Thyroid gland (tissue), 4 donors: ENCODE measurements around the gene FGF22. TPM values are rescaled to one million over a fixed set of nuclear protein-coding genes. Genes with fewer than 3 reads are reported as not detected.

Experiments
- DNase-seq, 2 donors: peaks; one replicate each; pipeline ENCODE4 v3.0.0-alpha.2; 2019
- H3K27ac ChIP-seq, 3 donors: fragments of 200-600 bp; sonication (generic); 1 replicate in 2 of 3; 2 replicates in 1 of 3; pipeline ENCODE4 v1.5.1; 2016 to 2019; ENCODE audit warnings: mild to moderate bottlenecking in 1 of 3, moderate library complexity in 1 of 3
- H3K27me3 ChIP-seq: fragments of 200-600 bp; sonication (generic); one replicate; pipeline ENCODE4 v1.5.1; 2019
- H3K36me3 ChIP-seq, 2 donors: fragments of 200-600 bp; sonication (generic); one replicate each; pipeline ENCODE4 v1.5.1; 2016 to 2019
- H3K4me1 ChIP-seq, 2 donors: fragments of 200-600 bp; sonication (generic); one replicate each; pipeline ENCODE4 v1.5.1; 2017 to 2019
- H3K4me3 ChIP-seq, 3 donors: fragments of 200-600 bp; sonication (generic); replicated peaks in 1 of 3; 1 replicate in 2 of 3; 2 replicates in 1 of 3; pipeline ENCODE4 v1.5.1; 2016; ENCODE audit warnings: mild to moderate bottlenecking in 1 of 3
- H3K9me3 ChIP-seq: fragments of 200-600 bp; sonication (generic); one replicate; pipeline ENCODE4 v1.5.1; 2017
- POLR2A ChIP-seq, 2 donors: fragments of 450-650 bp; IDR thresholded peaks; one replicate each; pipeline ENCODE4 v1.6.1; 2017; ENCODE audit warnings: antibody characterized with exemption in 2 of 2, mild to moderate bottlenecking in 2 of 2, moderate library complexity in 1 of 2
- WGBS, 2 donors: methylation state at CpG; one replicate each; pipeline ENCODE4 v1.1.5; 2017; 5-methylcytosine and 5-hydroxymethylcytosine counted together
- intact Hi-C: fragments of 100-400 bp; cut with DNase I; formaldehyde crosslinking; loops from one replicate; pipeline ENCODE4 v1.15.1; 2023
- total RNA-seq, 4 donors: library from RNA; depleted of rRNA; stranded (reverse); fragments of >200 nt; gene quantifications; one replicate each; pipeline ENCODE4 v1.2.3, GENCODE V29; 2016
- TF ChIP-seq, protein P1 (sequence below), 6 experiments: fragments of 200-600 bp in 3 of 6; fragments of 450-650 bp in 3 of 6; sonication (generic) in 3 of 6; IDR thresholded peaks; one replicate each; pipeline ENCODE4 v1.5.1; 2016 to 2019; ENCODE audit warnings: antibody characterized with exemption in 6 of 6, mild to moderate bottlenecking in 2 of 6, inconsistent platforms in 1 of 6, moderate library complexity in 1 of 6

Gene FGF22
- total RNA-seq, 4 donors from 2014 or later = not detected

- Histone ChIP-seq H3K27me3 (no peaks in the 10 kb centered on the region), H3K4me3 (no peak overlapping the region), H3K9me3 (no peaks in the 10 kb centered on the region), H3K4me1 (peaks cover 0 to 8% of the 10 kb centered on the region in 2 donors), H3K36me3 (no peaks in the 10 kb centered on the region), H3K27ac (no peak overlapping the region)
- DNase-seq = no peak
- TF ChIP-seq, protein P1, sequence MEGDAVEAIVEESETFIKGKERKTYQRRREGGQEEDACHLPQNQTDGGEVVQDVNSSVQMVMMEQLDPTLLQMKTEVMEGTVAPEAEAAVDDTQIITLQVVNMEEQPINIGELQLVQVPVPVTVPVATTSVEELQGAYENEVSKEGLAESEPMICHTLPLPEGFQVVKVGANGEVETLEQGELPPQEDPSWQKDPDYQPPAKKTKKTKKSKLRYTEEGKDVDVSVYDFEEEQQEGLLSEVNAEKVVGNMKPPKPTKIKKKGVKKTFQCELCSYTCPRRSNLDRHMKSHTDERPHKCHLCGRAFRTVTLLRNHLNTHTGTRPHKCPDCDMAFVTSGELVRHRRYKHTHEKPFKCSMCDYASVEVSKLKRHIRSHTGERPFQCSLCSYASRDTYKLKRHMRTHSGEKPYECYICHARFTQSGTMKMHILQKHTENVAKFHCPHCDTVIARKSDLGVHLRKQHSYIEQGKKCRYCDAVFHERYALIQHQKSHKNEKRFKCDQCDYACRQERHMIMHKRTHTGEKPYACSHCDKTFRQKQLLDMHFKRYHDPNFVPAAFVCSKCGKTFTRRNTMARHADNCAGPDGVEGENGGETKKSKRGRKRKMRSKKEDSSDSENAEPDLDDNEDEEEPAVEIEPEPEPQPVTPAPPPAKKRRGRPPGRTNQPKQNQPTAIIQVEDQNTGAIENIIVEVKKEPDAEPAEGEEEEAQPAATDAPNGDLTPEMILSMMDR (IDR thresholded peaks at IDR 0.05) = no peak
- no peak for TF ChIP-seq POLR2A (IDR thresholded peaks at IDR 0.05)
- 86 to 87% methylated on average over 20 to 30 of the region's 30 CpGs for WGBS, 2 donors
- intact Hi-C loops = no loop called here
These were observed 32.2 kb upstream of the FGF22 start for GRCh38 chr19:607301-608154.

- Histone ChIP-seq H3K9me3 (no peaks in the 10 kb centered on the region), H3K36me3 (no peaks in the 10 kb centered on the region), H3K27ac (no peak overlapping the region), H3K27me3 (no peaks in the 10 kb centered on the region), H3K4me1 (peaks cover 0 to 8% of the 10 kb centered on the region in 2 donors), H3K4me3 (no peak overlapping the region)
- DNase-seq = no peak
- intact Hi-C loops = no loop called here
- TF ChIP-seq POLR2A (IDR thresholded peaks at IDR 0.05) = no peak
- TF ChIP-seq, protein P1 (IDR thresholded peaks at IDR 0.05) = no peak
- 78 to 82% methylated on average over 24 to 25 of the region's 30 CpGs for WGBS, 2 donors
These were observed 31.3 kb upstream of the FGF22 start for GRCh38 chr19:608155-609003.

GRCh38 chr19:609004-609346 lies 30.7 kb upstream of the FGF22 start:
- no peaks in the 10 kb centered on the region for H3K36me3 ChIP-seq
- intact Hi-C loops = no loop called here
- H3K4me1 ChIP-seq = peaks cover 0 to 8% of the 10 kb centered on the region in 2 donors
- H3K27me3 ChIP-seq = no peaks in the 10 kb centered on the region
- no peak overlapping the region for H3K27ac ChIP-seq
- TF ChIP-seq POLR2A (IDR thresholded peaks at IDR 0.05) = no peak
- TF ChIP-seq, protein P1 (IDR thresholded peaks at IDR 0.05) = no peak
- 50% methylated on average over 2 of the region's 22 CpGs; no CpG with 5 or more reads in 1 of the 2 donors for WGBS, 2 donors
- H3K9me3 ChIP-seq = no peaks in the 10 kb centered on the region
- no peak overlapping the region for H3K4me3 ChIP-seq
- DNase-seq = no peak

- 63 to 85% methylated on average over 4 to 17 of the region's 38 CpGs for WGBS, 2 donors
- intact Hi-C loops = no loop called here
These were observed 29.4 kb upstream of the FGF22 start for GRCh38 chr19:610071-610800.

More at GRCh38 chr19:610071-610800, 29.4 kb upstream of the FGF22 start:
- H3K4me3 ChIP-seq = no peak overlapping the region
- no peaks in the 10 kb centered on the region for H3K36me3 ChIP-seq
- peaks cover 0 to 8% of the 10 kb centered on the region in 2 donors for H3K4me1 ChIP-seq
- no peaks in the 10 kb centered on the region for H3K27me3 ChIP-seq
- H3K27ac ChIP-seq = no peak overlapping the region
- no peaks in the 10 kb centered on the region for H3K9me3 ChIP-seq
- no peak for TF ChIP-seq POLR2A (IDR thresholded peaks at IDR 0.05)
- TF ChIP-seq, protein P1 (IDR thresholded peaks at IDR 0.05) = no peak
- DNase-seq = no peak
